NK-92 (cell line): ENCODE results near the gene SLC7A8.

Source experiments
- DNase-seq: peaks from one replicate; lab custom pipeline; 2025; ENCODE audit not compliant: unreplicated experiment; lab: John Stamatoyannopoulos, UW

Gene SLC7A8

DNA sequence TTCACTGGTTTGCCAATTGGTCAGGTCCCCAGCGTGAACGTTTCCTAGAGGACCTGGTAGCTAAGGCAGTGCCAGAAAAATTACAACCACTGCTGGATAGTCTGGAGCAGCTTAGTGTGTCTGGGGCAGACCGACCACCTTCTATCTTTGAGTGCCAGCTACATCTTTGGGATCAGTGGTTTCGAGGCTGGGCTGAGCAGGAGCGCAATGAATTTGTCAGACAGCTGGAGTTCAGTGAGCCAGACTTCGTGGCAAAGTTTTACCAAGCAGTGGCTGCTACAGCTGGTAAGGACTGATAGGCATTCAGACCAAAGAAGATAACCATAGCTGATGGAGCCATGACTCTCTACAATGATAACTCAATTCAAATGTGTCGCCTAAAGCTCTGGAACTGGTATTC is 85.7 kb downstream of the SLC7A8 start:
- no peak for DNase-seq

DNA sequence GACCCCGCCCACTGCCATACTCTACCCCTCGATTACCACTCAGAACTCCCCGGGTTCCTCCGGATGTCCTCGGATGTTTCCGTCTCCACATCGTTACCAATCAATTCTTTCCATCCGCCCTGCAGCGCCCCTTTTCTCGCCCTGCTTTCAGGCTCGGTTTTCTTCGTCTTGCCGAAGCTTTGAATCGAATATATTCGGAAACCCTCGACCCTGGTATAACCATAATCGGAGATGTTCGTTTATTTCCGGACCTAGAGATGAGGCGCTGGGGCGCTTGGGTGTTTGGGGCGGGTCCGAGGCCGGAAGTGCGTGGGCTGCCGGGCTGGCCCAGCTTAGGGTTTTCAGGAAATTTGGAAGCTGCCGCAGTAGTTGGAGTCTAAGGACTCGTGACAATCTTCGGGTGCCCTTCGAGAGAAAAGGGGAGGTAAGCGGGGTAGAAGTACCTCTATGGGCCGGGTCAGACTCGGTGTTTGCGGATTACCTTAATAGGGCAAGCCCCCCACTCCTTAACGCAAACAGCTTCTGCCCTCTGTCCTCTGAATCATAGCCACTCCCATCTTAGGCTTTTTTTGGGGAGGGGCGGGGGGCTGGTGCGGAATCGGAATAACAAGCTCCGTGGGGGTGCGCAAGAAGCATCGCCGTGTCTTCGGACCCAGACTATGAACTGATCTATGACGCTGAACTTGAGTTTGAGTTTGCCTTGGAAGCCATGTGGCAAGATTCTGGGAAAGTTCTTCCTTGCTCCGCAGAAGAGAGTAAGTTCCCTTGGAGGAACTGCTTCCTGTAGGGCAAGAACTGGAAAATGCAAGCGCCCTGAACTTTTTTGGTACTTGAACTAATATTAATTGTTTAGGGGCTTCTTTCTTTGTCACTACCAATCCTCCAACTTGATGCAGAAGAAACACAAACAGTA is 88.0 kb downstream of the SLC7A8 start, which contains the start of gene C14orf119:
C14orf119 (plus strand) TSS at position 310 of the 913 bp plus-strand sequence. CDS start 2,154 bp downstream, outside the sequence.
- DNase-seq: no peak

DNA sequence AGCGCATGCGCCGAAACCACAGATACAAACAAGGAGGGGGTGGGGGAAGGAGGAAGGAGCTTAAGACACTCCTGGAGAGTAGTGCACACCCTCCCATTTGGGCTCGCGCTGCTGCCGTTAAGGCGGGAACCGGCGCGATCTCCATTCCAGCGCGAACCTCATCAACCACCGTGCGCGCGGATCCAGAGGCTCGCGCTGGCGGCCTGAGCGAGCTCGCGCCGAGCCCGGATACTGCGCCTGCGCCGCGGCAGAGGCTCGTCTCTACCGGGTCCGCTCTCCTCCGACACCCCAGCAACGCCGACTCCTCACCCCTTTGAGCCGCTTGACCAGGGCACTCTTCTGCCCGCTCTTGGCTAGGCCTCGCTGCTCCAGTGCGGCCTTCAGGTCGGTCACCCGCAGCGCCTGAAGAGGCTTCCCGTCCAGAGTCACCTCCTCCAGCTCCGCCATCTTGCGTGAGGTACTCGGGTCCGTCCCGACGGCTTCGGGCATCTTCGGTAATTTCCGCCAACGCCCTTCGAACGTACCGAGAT is 88.7 kb downstream of the SLC7A8 start, which contains the start of gene ACIN1:
ACIN1 (minus strand) TSS at position 471 of the 530 bp plus-strand sequence; CDS start at position 447, 24 bp downstream.
- no peak for DNase-seq

DNA sequence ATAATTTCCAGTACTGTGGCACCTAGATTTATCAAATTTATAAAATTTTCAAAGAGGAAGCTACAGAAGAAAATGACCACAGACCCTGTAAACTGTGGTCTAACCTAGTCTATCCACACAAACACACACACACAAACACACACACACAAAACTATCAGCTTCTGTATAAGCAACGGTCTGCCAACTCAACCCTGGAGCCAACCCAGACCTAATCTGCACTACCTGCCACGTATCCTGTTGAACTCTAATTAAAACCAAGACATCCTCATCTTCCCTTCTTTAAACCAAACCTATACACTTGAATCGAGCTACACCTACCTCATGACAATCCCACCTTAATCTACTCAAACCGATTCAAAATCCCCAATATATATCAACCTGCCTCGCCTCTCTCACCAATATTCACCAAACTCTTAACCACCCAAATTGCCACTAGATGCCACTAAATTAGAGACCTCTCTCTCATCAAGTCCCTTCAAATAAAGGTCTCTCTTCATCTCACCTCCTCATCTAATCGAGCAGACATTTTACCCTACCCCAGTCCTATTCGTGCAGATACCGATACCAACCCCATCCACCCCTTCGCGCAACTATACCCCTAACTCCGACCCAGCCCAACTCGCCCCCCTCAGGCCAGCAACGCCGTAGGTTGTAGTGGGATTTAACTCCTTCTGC is 89.3 kb downstream of the SLC7A8 start:
- DNase-seq: no peak

DNA sequence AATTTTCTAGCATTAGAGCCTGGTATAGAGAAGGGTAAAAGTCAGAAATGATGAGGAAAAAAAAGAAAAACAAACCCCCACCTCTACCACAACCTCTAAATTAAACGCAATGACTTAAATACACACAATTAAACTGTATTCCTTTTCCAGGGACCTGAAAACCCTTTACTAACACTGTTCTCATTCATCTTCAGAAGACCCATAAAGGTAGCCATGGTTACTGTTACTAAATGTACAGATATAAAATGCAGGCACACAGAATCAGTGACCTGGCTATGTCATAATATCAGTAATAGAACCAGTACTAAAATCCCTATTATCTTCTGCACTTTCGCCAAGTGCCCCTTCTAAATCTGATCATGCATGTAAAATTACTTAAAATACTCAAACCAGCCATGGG is 89.9 kb downstream of the SLC7A8 start:
- DNase-seq: no peak

DNA sequence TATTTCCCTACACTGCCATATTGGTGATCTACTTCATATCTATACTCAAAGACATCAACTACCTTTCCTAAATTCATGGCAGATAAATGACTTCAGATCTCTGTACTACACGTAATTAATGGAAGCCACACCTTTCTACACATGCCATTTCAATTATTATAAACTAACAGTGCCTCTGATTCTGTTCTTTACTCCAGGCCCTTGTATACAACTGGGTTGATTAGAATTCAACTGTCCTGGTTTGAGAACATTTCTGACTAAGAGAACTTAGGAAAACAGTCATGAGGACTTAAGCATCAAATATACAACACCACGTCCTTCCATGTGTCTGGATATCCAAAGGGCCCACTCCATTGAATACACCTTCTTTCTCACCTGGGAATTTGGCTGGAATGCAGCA is 90.4 kb downstream of the SLC7A8 start:
- no peak for DNase-seq

DNA sequence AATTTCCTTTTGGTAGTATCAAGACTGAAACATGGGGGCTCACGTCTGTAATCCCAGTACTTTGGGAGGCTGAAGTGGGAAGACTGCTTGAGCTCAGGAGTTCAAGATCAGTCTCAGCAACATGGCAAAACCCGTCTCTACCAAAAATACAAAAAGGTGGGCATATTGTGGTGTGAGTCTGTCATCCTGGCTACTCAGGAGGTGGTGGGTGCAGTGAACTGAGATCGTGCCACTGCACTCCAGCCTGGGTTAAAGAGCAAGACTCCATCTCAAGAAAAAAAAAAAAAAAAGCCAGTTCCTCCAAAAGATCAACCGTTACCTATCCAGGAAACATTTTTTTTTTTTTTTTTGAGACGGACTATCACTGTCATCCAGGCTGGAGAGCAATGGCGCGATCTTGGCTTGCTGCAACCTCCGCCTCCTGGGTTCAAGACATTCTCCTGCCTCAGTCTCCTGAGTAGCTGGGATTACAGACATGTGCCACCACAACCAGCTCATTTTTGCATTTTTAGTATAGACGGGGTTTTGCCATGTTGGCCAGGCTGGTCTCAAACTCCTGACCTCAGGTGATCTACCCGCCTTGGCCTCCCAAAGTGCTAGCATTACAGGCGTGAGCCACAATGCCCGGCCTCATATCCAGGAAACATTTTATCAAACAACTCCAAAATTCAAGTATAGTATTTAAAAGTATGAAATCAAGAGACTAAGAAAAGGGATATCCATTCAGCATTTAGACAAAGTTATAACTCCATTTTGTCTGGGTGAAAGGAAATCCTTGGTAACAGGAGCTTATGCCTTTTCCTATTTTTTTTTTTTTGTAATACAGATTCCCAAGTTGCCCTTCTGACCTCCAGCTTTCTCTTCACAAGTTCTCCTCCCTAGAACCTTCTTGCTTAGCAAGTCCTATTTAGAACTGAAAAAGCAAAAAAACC is 91.9 kb downstream of the SLC7A8 start:
- no peak for DNase-seq

DNA sequence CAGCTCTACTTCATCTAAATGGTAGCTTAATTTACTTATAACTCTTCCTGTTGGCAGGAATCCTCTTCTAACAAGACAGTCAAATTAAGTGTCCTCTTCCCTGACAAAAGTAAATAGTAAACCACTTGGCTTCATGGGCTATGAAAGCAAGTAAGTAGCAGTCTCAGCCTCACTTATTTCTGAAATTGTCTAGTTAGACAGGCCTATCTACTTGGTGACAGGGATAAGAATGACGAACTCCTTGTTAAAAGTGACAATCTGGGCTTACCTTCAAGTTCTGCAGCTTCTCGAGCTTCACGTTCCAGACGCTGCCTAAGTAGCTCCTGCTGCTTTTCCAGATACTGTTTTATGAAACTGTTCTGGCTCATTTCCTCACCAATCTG is 93.2 kb downstream of the SLC7A8 start:
- DNase-seq: no peak

DNA sequence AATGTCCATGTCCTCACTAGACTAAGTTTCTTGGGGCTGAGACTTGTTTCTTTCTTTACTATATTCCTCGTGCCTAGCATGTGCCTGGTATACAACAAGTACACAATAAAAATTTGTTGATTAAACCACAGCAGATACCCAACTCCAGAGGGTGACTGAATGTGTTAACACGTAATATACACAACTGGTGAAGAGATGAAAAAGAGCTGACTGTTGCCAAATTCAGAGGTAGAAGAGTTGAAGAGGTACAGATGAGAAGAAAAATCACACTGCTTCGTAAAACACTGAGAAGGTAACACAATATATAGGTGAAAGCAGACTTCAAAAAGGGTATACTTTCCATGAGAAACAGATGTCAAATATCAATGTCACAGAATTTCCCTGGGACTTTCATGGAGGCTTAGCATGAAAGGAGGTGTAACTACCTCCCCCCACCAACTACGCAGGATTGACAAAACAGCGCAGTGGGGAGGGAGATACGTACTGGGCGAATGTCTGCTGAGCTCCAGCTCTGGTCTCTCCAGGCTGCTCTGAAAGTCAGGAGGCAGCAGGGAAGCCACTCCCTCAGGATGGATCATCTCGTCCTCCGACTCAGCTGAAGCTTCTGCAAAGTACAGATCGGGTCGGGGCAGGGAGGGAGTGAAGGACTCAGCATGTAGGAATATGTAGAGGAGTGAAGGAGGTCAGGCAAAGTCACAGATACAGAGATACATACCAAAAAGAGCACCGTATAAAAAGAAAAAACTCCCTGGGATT is 93.8 kb downstream of the SLC7A8 start:
- DNase-seq: no peak

DNA sequence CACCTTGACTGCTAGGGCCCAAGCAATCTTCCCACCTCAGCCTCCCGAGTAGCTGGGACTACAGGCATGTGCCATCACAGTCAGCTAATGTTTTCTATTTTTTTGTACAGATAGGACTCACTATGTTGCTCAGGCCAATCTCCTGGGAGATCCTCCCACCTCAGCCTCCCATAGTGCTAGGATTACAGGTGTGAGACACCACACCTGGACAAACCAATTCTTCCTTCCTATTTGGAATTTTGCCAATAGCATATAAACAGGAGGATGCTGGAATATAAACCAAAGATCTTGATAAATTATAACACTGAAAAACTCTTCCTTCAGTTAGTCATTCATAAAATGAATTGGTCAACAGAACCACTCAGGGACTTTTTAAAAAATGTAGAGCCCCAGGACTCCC is 96.9 kb downstream of the SLC7A8 start:
- no peak for DNase-seq

DNA sequence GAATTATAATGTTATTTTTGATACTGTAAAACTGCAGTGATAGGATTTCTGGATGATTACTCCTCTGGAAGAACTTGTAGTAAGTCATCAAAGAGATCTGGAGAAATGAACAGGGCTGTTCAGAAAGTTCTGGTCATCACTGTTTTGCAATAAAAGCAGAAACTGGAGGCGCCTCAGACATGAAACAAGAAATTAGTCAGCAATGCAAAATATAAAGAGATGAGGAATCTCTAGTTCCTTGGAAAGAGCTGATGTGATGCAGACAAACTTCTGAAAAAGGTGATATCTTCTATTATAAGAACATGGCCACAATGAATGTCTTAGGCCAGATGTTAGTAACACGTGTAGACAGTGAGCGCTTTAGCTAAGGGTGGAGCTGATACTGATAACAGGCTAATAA is 98.0 kb downstream of the SLC7A8 start:
- DNase-seq: no peak

DNA sequence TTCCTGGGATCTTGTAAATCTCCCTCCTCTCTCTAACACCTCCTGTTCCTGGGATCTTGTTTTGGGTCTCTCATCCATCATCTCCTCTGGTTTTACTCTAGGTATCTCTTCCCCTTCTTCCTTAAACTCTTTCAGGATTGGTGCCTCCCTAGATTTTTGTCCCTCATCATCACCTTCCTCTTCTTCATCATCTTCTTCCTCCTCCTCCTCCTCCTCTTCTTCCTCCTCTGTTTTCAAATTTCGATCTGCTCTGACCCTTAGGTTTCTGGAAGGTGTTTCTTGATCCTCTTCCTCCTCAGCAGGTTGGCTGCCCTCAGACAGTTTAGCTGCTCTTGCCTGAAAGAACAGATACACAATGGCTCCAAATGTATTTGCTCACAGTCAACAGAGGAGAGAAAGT is 103.0 kb downstream of the SLC7A8 start:
- DNase-seq: no peak

DNA sequence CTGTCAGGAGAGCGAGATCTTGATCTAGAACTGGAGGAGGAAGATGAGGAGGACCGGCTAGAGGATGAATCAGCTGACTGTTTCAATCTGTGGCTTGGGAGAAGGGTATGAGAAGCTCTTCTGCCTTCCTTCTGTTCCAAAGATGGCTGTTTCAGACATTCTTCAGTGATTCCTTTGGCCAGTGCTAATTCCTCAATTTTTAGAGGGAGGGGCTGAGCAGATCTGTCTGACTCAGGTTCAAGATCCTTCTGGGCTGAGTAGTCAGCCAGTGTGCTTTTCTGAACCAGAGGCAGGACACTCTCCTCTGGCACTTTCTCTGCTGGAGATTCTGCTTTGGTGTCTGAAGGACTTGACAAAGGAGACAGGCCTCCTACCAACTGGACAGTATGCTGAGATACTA is 103.7 kb downstream of the SLC7A8 start:
- DNase-seq: no peak

DNA sequence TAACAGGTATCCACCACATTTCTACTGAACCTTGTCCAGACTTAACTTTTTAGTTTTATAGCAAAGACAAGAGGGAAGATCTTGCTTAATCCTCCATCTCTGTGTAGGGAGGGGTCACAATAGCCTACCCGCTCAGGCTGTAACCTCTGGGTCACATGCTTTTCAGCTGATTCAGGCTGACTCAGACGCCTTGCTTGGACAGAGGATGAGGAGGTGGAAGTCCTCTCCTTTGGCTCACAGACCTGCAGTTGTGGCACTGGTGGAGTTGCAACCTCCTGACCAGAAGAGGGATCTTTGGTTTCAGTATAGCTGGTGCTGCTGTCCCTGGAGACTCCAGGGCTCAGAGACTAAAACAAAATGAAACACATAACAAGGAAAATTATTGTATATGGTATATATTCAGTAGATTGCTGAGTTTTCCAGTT is 104.8 kb downstream of the SLC7A8 start:
- DNase-seq: no peak

DNA sequence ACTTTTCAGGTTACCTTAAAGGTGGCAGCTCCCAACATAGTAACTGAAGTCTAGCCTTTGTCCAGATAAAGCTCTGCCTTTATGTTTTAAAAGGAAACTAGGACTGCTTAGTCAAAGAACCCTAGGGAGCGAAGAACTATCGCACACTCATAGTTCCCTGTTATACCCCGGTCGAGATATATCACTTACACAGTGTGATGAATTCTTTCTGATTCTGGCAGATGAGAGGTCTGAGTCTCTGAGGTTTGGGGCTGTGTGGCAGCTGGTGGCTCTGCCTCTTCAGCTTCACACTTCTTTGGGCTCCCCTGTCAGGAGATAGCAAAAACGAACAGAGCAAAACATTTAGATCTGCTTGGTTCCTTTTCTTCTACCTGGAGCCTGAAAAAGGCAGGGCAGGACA is 105.5 kb downstream of the SLC7A8 start:
- DNase-seq: no peak

DNA sequence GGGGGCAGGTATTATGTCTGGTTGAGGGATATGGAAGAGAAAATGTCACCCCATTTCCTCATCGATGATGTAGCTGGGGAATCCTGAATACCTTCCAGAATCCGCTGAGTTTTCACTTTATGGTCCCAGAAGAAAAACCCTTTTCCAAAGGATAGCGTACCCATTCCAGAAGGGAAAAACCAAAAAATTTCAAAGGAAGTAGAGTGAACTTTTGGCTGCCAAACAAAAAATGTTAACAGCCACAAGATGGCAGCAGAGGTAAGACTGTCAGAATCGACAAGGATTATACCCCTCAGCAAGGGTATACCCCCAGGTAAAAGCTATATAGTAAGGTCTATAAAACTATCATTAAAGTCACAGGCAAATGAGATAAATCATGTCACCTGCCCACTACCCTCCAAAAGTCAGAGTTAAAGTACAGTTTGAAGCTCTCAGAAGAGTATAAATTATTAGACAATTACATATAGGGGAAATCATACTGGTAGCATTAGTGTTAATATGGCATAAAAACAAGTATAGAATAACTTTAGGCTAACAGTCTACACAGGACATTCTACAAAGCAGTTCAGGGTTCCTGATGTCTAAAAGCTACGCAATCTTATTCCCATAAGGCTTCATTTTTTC is 106.6 kb downstream of the SLC7A8 start:
- no peak for DNase-seq
